Mesodermal cell (in vitro differentiated cells): ENCODE results near the gene THPO.

ENCODE experiments used
- H3K27ac ChIP-seq: 2 replicates; pipeline ENCODE4 v1.7.0; 2013; ENCODE audit warnings: mild to moderate bottlenecking, low read depth, low read length, moderate library complexity; ENCODE audit not compliant: severe bottlenecking
- H3K36me3 ChIP-seq: 2 replicates; pipeline ENCODE4 v1.7.1; 2013; ENCODE audit warnings: mild to moderate bottlenecking, low read length, moderate library complexity; ENCODE audit not compliant: control insufficient read depth, insufficient read depth
- H3K4me1 ChIP-seq: one replicate; pipeline ENCODE4 v1.7.1; 2013; ENCODE audit warnings: mild to moderate bottlenecking, low read length; ENCODE audit not compliant: insufficient read depth, control insufficient read depth, poor library complexity, severe bottlenecking
- H3K4me3 ChIP-seq: 2 replicates; pipeline ENCODE4 v1.7.0; 2013; ENCODE audit warnings: low read length, control low read depth, mild to moderate bottlenecking; ENCODE audit not compliant: insufficient read depth, poor library complexity, severe bottlenecking; ENCODE audit errors: extremely low read depth
- H3K9me3 ChIP-seq: 2 replicates; pipeline ENCODE4 v1.7.1; 2013; ENCODE audit warnings: mild to moderate bottlenecking, low read length, moderate library complexity; ENCODE audit not compliant: control insufficient read depth
- WGBS, 2 experiments: methylation state at CpG; one replicate each; pipeline ENCODE4 v1.1.5; 2013; ENCODE audit warnings: missing lambda C conversion rate in 2 of 2; ENCODE audit not compliant: insufficient coverage in 2 of 2; 5-methylcytosine and 5-hydroxymethylcytosine counted together

The THPO gene

GRCh38 chr3:184354754-184355153 is 23.3 kb downstream of the THPO start:
- 84 to 92% methylated on average over 6 to 7 of the region's 8 CpGs for WGBS, 2 experiments
- peaks cover 49% of the 10 kb centered on the region for H3K36me3 ChIP-seq

GRCh38 chr3:184354121-184354728 is 23.8 kb downstream of the THPO start:
- H3K4me3 ChIP-seq: no peak overlapping the region
- WGBS, 2 experiments: 86 to 95% methylated on average over 10 to 15 of the region's 18 CpGs
- peaks cover 52% of the 10 kb centered on the region for H3K36me3 ChIP-seq
- peaks cover 23% of the 10 kb centered on the region for H3K4me1 ChIP-seq
- H3K27ac ChIP-seq: no peak overlapping the region
- no peaks in the 10 kb centered on the region for H3K9me3 ChIP-seq

More at GRCh38 chr3:184354754-184355153, 23.3 kb downstream of the THPO start:
- Histone ChIP-seq H3K27ac (no peak overlapping the region), H3K9me3 (no peaks in the 10 kb centered on the region), H3K4me1 (peaks cover 23% of the 10 kb centered on the region), H3K4me3 (no peak overlapping the region)

DNA sequence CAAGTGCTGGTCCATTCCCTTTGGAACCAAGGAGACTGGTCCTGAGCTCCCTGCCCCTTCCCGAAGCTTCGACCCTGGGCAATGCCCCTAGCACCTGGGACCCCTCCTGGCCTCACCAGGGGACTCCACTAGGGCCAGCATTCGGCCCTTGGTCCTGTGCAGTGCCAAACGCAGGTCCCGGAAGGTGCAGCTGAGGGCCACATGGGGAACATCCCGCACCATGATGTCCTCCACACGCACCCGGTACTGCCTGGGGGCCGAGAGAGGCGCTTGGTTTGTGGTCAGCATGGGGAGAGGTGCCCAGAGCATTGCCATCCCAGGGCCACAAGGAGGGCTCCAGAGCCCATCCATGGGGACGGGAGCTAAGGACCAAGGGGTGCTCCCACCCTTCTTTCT is 24.5 kb downstream of the THPO start:
- Histone ChIP-seq H3K4me1 (peaks cover 23% of the 10 kb centered on the region), H3K4me3 (no peak overlapping the region), H3K27ac (no peak overlapping the region), H3K36me3 (peaks cover 47% of the 10 kb centered on the region), H3K9me3 (no peaks in the 10 kb centered on the region)
- 93 to 97% methylated on average over 10 to 11 of the region's 11 CpGs for WGBS, 2 experiments

DNA sequence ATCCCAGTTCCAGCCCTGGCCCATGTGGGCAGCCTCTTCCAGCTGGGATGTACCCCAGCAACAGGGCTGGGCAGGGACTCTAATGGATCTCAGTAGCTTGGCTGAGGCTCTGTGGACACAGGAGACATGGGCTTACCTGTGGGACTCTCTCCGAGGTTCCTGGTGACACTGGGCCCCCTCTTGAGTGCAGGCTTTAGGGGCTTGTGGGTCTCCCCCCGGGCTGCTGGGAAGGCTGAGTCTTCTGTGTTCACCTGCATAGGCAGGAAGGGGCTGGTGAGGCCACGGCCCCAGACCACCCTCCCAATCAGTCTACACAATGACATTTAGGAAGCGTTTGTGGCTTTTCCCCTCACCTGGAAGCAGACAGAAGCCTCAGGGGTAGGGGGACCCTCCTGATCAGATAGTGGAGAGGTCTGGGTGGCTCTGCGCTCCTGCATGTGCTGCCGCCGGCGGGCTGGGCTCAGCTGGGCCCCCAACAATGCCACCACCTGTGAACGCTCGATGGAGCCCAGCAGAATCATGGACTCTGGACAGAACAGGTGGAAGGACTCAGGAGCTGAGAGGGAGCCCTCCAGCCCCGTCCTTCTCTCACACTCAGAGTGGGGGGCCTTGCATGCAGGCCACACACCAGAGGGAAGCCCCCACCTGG is 25.0 kb downstream of the THPO start:
- no peak overlapping the region for H3K4me3 ChIP-seq
- peaks cover 25% of the 10 kb centered on the region for H3K4me1 ChIP-seq
- no peak overlapping the region for H3K27ac ChIP-seq
- peaks cover 46% of the 10 kb centered on the region for H3K36me3 ChIP-seq
- H3K9me3 ChIP-seq: no peaks in the 10 kb centered on the region
- WGBS, 2 experiments: 92 to 96% methylated on average over 5 to 8 of the region's 11 CpGs

- 95 to 97% methylated on average over 9 to 15 of the region's 15 CpGs for WGBS, 2 experiments
- Histone ChIP-seq H3K27ac (peak overlapping the region; percentile 69), H3K4me3 (no peak overlapping the region), H3K9me3 (no peaks in the 10 kb centered on the region), H3K4me1 (peaks cover 30% of the 10 kb centered on the region), H3K36me3 (peaks cover 42% of the 10 kb centered on the region)
Measured at GRCh38 chr3:184352149-184352785, 25.7 kb downstream of the THPO start.

DNA sequence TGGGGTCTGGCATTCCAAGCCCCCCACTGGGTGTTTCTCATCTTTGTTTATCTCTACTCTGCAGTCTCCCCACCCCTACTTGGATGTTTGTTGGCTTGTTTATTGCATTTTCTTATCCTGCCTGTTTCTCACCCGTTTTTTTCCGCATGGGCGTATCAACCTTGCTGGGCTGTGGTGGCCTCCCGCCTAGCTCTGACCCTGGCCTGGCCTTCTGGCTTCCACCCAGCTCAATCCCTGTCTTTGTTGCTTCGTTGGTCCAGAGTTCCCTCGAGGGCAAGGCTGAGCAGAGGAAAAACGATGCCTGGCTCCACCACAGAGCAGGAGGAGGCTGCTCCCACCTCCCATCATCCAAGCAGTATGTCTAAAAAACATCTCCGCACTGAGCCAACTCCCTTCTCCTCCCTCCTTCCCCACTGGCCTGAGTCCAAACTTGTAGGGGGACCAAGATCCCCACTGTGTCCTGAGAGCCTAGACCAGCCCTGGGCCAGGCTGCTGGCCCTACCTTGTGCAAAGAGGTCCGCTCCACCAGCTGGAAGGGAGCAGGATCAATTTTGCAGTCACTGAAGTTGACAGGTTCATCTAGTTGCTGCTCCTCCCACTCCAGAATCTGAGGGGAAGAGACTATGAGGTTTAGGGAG is 26.4 kb downstream of the THPO start:
- Histone ChIP-seq H3K4me3 (no peak overlapping the region), H3K36me3 (peaks cover 36% of the 10 kb centered on the region), H3K9me3 (no peaks in the 10 kb centered on the region), H3K27ac (peak overlapping the region; percentile 69), H3K4me1 (peaks cover 30% of the 10 kb centered on the region)
- WGBS, 2 experiments: 50 to 55% methylated on average over 6 to 9 of the region's 9 CpGs

DNA sequence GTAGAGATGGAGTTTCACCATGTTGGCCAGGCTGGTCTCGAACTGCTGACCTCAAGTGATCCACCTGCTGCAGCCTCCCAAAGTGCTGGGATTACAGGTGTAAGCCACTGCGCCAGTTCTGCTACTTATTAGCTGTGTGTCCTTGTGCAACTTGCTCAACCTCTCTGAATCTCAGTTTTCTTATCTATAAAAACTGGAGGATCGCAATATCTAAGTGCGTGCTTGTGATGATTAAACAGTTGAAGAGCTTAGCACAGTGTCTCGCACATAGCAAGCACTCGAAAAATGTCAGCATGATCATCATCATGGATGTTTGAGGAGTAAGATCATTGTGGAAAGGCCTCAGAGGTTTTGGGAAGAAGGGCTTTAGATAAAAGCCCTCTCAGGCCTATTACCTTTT is 27.4 kb downstream of the THPO start:
- no peak overlapping the region for H3K4me3 ChIP-seq
- peaks cover 32% of the 10 kb centered on the region for H3K4me1 ChIP-seq
- peaks cover 38% of the 10 kb centered on the region for H3K36me3 ChIP-seq
- H3K9me3 ChIP-seq: no peaks in the 10 kb centered on the region
- H3K27ac ChIP-seq: no peak overlapping the region
- 92 to 94% methylated on average over 6 of the region's 6 CpGs for WGBS, 2 experiments

DNA sequence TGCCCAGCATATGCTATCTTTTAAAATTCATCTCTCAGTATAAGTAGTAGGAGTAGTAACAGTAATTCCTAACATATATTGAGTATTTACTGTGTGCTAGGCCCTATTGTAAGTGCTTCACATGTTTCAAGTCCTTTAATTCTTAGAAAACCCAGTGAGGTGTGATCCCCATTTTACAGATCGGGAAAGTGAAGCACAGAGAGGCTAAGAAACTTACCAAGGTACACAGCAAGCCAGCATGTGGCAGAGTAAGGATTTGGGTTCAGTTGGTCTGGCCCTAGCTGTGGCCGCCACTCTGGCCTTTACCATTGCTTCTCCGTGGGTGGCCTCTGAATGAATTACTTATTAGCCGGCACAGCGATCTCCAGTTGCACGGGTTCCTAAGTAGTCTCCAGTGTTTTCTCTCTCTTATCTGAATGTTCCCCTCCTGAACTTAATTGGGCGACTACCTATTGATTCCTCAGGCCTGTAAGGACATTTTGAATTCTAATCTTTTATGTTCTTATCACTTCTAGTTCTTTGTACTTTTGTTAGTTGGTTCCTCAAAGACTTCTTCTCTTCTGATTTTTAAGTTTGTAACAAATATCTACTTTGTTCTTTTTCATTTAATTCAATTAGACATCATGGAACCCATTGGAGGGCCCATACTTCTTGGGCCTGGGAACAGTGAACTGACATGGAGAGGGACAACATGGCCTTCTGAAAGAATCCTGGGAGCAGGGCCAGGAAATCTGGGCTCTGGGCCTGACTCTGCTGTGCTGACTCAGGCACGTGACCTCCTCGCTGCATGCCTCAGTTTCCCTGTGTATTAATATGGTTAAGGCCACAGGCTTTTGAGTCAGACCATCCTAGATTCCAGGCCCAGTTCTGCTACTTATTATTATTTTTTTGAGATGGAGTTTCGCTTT is 28.2 kb downstream of the THPO start:
- WGBS, 2 experiments: 91 to 98% methylated on average over 7 to 9 of the region's 10 CpGs
- Histone ChIP-seq H3K4me1 (peaks cover 32% of the 10 kb centered on the region), H3K27ac (no peak overlapping the region), H3K36me3 (peaks cover 36% of the 10 kb centered on the region), H3K9me3 (no peaks in the 10 kb centered on the region), H3K4me3 (no peak overlapping the region)

GRCh38 chr3:184348057-184348382 is 30.0 kb downstream of the THPO start:
- no peaks in the 10 kb centered on the region for H3K9me3 ChIP-seq
- 88 to 96% methylated on average over 4 of the region's 4 CpGs for WGBS, 2 experiments
- H3K4me1 ChIP-seq: peaks cover 39% of the 10 kb centered on the region
- H3K4me3 ChIP-seq: no peak overlapping the region
- H3K36me3 ChIP-seq: peaks cover 30% of the 10 kb centered on the region
- H3K27ac ChIP-seq: peak overlapping the region; percentile 49

- Histone ChIP-seq H3K36me3 (peaks cover 36% of the 10 kb centered on the region), H3K9me3 (no peaks in the 10 kb centered on the region), H3K4me1 (peaks cover 40% of the 10 kb centered on the region), H3K27ac (peak overlapping the region; percentile 49), H3K4me3 (no peak overlapping the region)
- 92 to 96% methylated on average over 9 to 10 of the region's 12 CpGs for WGBS, 2 experiments
Measured at GRCh38 chr3:184347321-184348056, 30.5 kb downstream of the THPO start.
